H9 (cell line): ENCODE results near the gene SOX14. TPM values are rescaled to one million over a fixed set of nuclear protein-coding genes. Genes with fewer than 3 reads are reported as not detected.

Source experiments
- DNase-seq: peaks from one replicate; pipeline ENCODE4 v3.0.0-alpha.2; 2017
- H2AFZ ChIP-seq: one replicate; pipeline ENCODE4 v1.6.1; 2013; ENCODE audit warnings: mild to moderate bottlenecking, low read length, control low read depth, moderate library complexity
- H2AK5ac ChIP-seq: 2 replicates; pipeline ENCODE4 v1.6.1; 2013; ENCODE audit warnings: low read length, control low read depth, mixed read lengths; ENCODE audit not compliant: insufficient read length
- H2BK120ac ChIP-seq: one replicate; pipeline ENCODE4 v1.6.1; 2013; ENCODE audit warnings: low read depth, mild to moderate bottlenecking, low read length, control low read depth, inconsistent platforms; ENCODE audit not compliant: poor library complexity, severe bottlenecking
- H2BK12ac ChIP-seq: 2 replicates; pipeline ENCODE4 v1.6.1; 2013; ENCODE audit warnings: low read length, control low read depth, mixed read lengths, low read depth; ENCODE audit not compliant: insufficient read length
- H2BK15ac ChIP-seq: 2 replicates; pipeline ENCODE4 v1.6.1; 2013; ENCODE audit warnings: low read depth, low read length, control low read depth
- H2BK20ac ChIP-seq: one replicate; pipeline ENCODE4 v1.6.1; 2013; ENCODE audit warnings: low read depth, mild to moderate bottlenecking, low read length, control low read depth, inconsistent platforms; ENCODE audit not compliant: poor library complexity, severe bottlenecking
- H2BK5ac ChIP-seq: 2 replicates; pipeline ENCODE4 v1.6.1; 2013; ENCODE audit warnings: low read length, control low read depth, mixed read lengths; ENCODE audit not compliant: insufficient read length
- H3K14ac ChIP-seq: 2 replicates; pipeline ENCODE4 v1.6.1; 2013; ENCODE audit warnings: low read length, control low read depth; ENCODE audit not compliant: insufficient read depth
- H3K18ac ChIP-seq: 2 replicates; pipeline ENCODE4 v1.6.1; 2013; ENCODE audit warnings: low read depth, mild to moderate bottlenecking, mixed read lengths, low read length, control low read depth; ENCODE audit not compliant: insufficient read length
- H3K23ac ChIP-seq: 2 replicates; pipeline ENCODE4 v1.6.1; 2013; ENCODE audit warnings: low read length, control low read depth, mixed read lengths, low read depth; ENCODE audit not compliant: insufficient read length
- H3K23me2 ChIP-seq: 2 replicates; pipeline ENCODE4 v1.6.1; 2013; ENCODE audit warnings: low read depth, mild to moderate bottlenecking, mixed read lengths, low read length, control low read depth; ENCODE audit not compliant: insufficient read length, poor library complexity, severe bottlenecking
- H3K27ac ChIP-seq: 2 replicates; pipeline ENCODE4 v1.5.1; 2013; ENCODE audit warnings: low read length, control low read depth, mixed read lengths, low read depth; ENCODE audit not compliant: insufficient read length
- H3K27me3 ChIP-seq: 2 replicates; pipeline ENCODE4 v1.6.1; 2013; ENCODE audit warnings: low read length, control low read depth, inconsistent platforms; ENCODE audit not compliant: insufficient read depth
- H3K4ac ChIP-seq: 2 replicates; pipeline ENCODE4 v1.6.1; 2013; ENCODE audit warnings: low read depth, mild to moderate bottlenecking, control low read depth, inconsistent platforms, low read length, moderate library complexity
- H3K4me1 ChIP-seq: 2 replicates; pipeline ENCODE4 v1.6.1; 2013; ENCODE audit warnings: low read length, control low read depth, inconsistent platforms; ENCODE audit not compliant: insufficient read depth
- H3K4me2 ChIP-seq: 2 replicates; pipeline ENCODE4 v1.6.1; 2013; ENCODE audit warnings: low read length, control low read depth, mixed read lengths; ENCODE audit not compliant: insufficient read length, insufficient read depth
- H3K56ac ChIP-seq: 2 replicates; pipeline ENCODE4 v1.6.1; 2013; ENCODE audit warnings: low read depth, mild to moderate bottlenecking, mixed read lengths, low read length, control low read depth; ENCODE audit not compliant: insufficient read length
- H3K79me1 ChIP-seq: 2 replicates; pipeline ENCODE4 v1.6.1; 2013; ENCODE audit warnings: low read depth, mild to moderate bottlenecking, moderate library complexity, low read length, control low read depth, inconsistent platforms; ENCODE audit not compliant: insufficient read depth, poor library complexity, severe bottlenecking
- H3K79me2 ChIP-seq: 2 replicates; pipeline ENCODE4 v1.6.1; 2013; ENCODE audit warnings: low read length, control low read depth, inconsistent platforms; ENCODE audit not compliant: insufficient read depth
- H3K9ac ChIP-seq: 2 replicates; pipeline ENCODE4 v1.6.1; 2013; ENCODE audit warnings: low read length, control low read depth, mixed read lengths; ENCODE audit not compliant: insufficient read length; ENCODE audit errors: extremely low read depth
- H3K9me3 ChIP-seq: one replicate; pipeline ENCODE4 v1.6.1; 2013; ENCODE audit warnings: low read depth, low read length, inconsistent platforms; ENCODE audit not compliant: control insufficient read depth
- H3T11ph ChIP-seq: one replicate; pipeline ENCODE4 v1.6.1; 2013; ENCODE audit warnings: mild to moderate bottlenecking, low read length, control low read depth, inconsistent platforms
- H4K20me1 ChIP-seq: one replicate; pipeline ENCODE4 v1.6.1; 2013; ENCODE audit not compliant: control insufficient read depth, insufficient read length, insufficient read depth
- H4K5ac ChIP-seq: 2 replicates; pipeline ENCODE4 v1.6.1; 2013; ENCODE audit warnings: low read depth, mild to moderate bottlenecking, mixed read lengths, low read length, control low read depth; ENCODE audit not compliant: insufficient read length
- H4K8ac ChIP-seq: replicated peaks from 2 replicates; pipeline ENCODE4 v1.6.1; 2013; ENCODE audit warnings: low read length, control low read depth, mixed read lengths, low read depth; ENCODE audit not compliant: insufficient read length
- H4K91ac ChIP-seq: 2 replicates; pipeline ENCODE4 v1.6.1; 2013; ENCODE audit warnings: low read depth, mild to moderate bottlenecking, moderate library complexity, mixed read lengths, low read length, control low read depth; ENCODE audit not compliant: insufficient read length
- H3K27ac Mint-ChIP-seq, 3 experiments: 2 replicates in 2 of 3; 3 replicates in 1 of 3; pipeline ENCODE4 v1.8.0; 2020 to 2021; ENCODE audit warnings: mixed read lengths in 3 of 3, mild to moderate bottlenecking in 1 of 3, moderate library complexity in 1 of 3
- H3K27me3 Mint-ChIP-seq: 2 replicates; pipeline ENCODE4 v1.8.0; 2021; ENCODE audit warnings: low read depth, mild to moderate bottlenecking, moderate library complexity, mixed read lengths
- H3K36me3 Mint-ChIP-seq, 3 experiments: 2 replicates in 2 of 3; 3 replicates in 1 of 3; pipeline ENCODE4 v1.8.0; 2020 to 2021; ENCODE audit warnings: low read depth in 3 of 3, mixed read lengths in 3 of 3; ENCODE audit not compliant: insufficient read depth in 1 of 3
- H3K4me1 Mint-ChIP-seq, 2 experiments: 2 replicates each; pipeline ENCODE4 v1.8.0; 2020; ENCODE audit warnings: mixed read lengths in 2 of 2
- H3K4me3 Mint-ChIP-seq, 2 experiments: 2 replicates in 1 of 2; 3 replicates in 1 of 2; pipeline ENCODE4 v1.8.0; 2020 to 2021; ENCODE audit warnings: mild to moderate bottlenecking in 2 of 2, mixed read lengths in 2 of 2, moderate library complexity in 1 of 2
- H3K9me3 Mint-ChIP-seq, 2 experiments: 2 replicates in 1 of 2; 3 replicates in 1 of 2; pipeline ENCODE4 v1.8.0; 2020; ENCODE audit warnings: mild to moderate bottlenecking in 2 of 2, mixed read lengths in 2 of 2, moderate library complexity in 1 of 2
- WGBS: extraction: QIAGEN DNeasy Blood & Tissue Kit; methylation state at CpG from one replicate; pipeline ENCODE4 v1.1.7; 2013; ENCODE audit warnings: missing lambda C conversion rate, low lambda C conversion rate, mixed read lengths; ENCODE audit not compliant: insufficient read length; ENCODE audit errors: extremely low coverage; 5-methylcytosine and 5-hydroxymethylcytosine counted together
- total RNA-seq: library from RNA; stranded (reverse); gene quantifications from 2 replicates; pipeline ENCODE4 v1.2.1, GENCODE V29; 2021
- TF ChIP-seq, protein P1 (sequence below): fragments of 200-600 bp; sonication (generic); conservative IDR thresholded peaks from 3 replicates; pipeline ENCODE4 v1.8.0; 2021; ENCODE audit warnings: antibody characterized with exemption, mild to moderate bottlenecking

Gene SOX14
- total RNA-seq, 1 experiment from 2014 or later: 0.57 TPM

DNA sequence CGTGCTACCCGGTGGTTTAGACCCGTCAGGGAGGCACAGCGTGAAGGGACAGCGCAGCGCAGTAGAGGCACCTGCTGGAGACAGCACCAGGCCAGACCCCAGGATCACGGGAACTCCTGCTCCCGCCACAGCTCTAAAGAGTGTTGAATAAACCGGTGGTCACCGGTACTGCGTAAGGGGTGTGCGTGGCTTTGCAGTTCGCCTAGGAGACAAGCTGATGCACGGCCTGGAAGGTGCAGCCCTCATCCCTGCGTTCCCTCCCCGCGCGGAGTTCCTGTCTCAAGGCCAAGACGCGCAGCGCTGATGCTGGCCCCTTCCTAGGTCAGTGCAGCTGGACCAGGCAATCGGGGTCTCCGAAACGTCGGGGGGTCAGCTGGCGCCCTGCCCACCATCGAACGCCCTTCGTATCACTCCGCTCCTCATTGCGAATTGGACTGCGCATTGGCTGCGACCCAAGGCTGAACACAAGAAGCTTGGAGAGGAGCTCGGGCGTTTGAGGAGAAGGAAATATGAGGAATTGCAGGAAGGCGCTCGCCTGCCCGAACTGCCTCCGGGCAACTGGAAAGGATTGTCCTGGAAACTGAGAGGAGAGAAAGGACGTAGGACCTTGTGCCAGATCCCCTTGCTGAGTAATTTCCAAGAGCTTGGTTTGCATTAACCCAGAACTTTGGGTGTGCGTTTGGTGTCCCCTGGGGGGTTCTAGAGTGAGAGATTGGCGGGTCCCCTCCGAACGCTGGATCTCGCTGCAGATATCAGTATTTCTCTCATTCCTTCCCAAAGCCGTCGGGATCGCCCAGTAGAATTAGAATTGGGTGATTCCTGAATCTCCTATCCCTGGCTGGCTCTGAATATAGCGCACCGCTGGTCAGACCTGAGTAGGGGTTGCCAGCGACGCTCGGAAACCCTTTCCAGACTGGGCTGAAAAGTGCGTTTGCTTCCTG, 2.3 kb upstream of the SOX14 start:
- peaks cover 100% of the 10 kb centered on the region for H3K27me3 Mint-ChIP-seq
- H4K20me1 ChIP-seq: peaks cover 3% of the 10 kb centered on the region

More for the DNA sequence above, 2.3 kb upstream of the SOX14 start:
- DNase-seq: peak; percentile 37
- H2BK12ac ChIP-seq: no peak overlapping the region
- H3K79me1 ChIP-seq: no peaks in the 10 kb centered on the region
- H3K27me3 ChIP-seq: peaks cover 73% of the 10 kb centered on the region
- no peak overlapping the region for H2BK15ac ChIP-seq
- no peak overlapping the region for H4K91ac ChIP-seq
- no peak overlapping the region for H3K56ac ChIP-seq
- H2AK5ac ChIP-seq: no peak overlapping the region
- peaks cover 0 to 2% of the 10 kb centered on the region in 2 experiments; a peak in 2 of 5 replicates for H3K9me3 Mint-ChIP-seq
- peak overlapping the region; percentile 43 for H3K4me2 ChIP-seq
- WGBS: no CpG with 5 or more reads among the region's 54 CpGs
- no peaks in the 10 kb centered on the region for H3K79me2 ChIP-seq
- H2BK20ac ChIP-seq: no peak overlapping the region
- no peak overlapping the region for H2BK5ac ChIP-seq
- no peaks in the 10 kb centered on the region for H3K9me3 ChIP-seq
- TF ChIP-seq, protein P1, sequence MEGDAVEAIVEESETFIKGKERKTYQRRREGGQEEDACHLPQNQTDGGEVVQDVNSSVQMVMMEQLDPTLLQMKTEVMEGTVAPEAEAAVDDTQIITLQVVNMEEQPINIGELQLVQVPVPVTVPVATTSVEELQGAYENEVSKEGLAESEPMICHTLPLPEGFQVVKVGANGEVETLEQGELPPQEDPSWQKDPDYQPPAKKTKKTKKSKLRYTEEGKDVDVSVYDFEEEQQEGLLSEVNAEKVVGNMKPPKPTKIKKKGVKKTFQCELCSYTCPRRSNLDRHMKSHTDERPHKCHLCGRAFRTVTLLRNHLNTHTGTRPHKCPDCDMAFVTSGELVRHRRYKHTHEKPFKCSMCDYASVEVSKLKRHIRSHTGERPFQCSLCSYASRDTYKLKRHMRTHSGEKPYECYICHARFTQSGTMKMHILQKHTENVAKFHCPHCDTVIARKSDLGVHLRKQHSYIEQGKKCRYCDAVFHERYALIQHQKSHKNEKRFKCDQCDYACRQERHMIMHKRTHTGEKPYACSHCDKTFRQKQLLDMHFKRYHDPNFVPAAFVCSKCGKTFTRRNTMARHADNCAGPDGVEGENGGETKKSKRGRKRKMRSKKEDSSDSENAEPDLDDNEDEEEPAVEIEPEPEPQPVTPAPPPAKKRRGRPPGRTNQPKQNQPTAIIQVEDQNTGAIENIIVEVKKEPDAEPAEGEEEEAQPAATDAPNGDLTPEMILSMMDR: no peak
- H3K27ac Mint-ChIP-seq: no peak overlapping the region
- peaks cover 9% of the 10 kb centered on the region for H3K23me2 ChIP-seq
- H3K9ac ChIP-seq: no peak overlapping the region
- H3K4me1 ChIP-seq: no peaks in the 10 kb centered on the region
- no peak overlapping the region for H3K27ac ChIP-seq
- H3K14ac ChIP-seq: no peak overlapping the region; the same call in 1 of the 2 replicates
- no peak overlapping the region for H4K5ac ChIP-seq
- no peak overlapping the region for H3K18ac ChIP-seq
- H2AFZ ChIP-seq: no peak overlapping the region
- no peak overlapping the region for H4K8ac ChIP-seq
- H3K23ac ChIP-seq: no peak overlapping the region
- H3K4me3 Mint-ChIP-seq: peak overlapping the region in 1 of 2 experiments; percentile 72; a peak in 2 of 5 replicates
- H3K4ac ChIP-seq: no peak overlapping the region
- peaks cover 56 to 65% of the 10 kb centered on the region in 2 experiments for H3K4me1 Mint-ChIP-seq
- H2BK120ac ChIP-seq: no peak overlapping the region
- H3T11ph ChIP-seq: no peak overlapping the region
- peaks cover 0 to 1% (median 0%) of the 10 kb centered on the region in 3 experiments; a peak in 1 of 7 replicates for H3K36me3 Mint-ChIP-seq
